Thyroid gland (tissue), 4 donors: Measurements from ENCODE around the gene NCBP1.

Experiments used
- POLR2A ChIP-seq, 2 donors: fragments of 450-650 bp; IDR thresholded peaks; one replicate each; pipeline ENCODE4 v1.6.1; 2017; ENCODE audit warnings: antibody characterized with exemption in 2 of 2, mild to moderate bottlenecking in 2 of 2, moderate library complexity in 1 of 2
- TF ChIP-seq, protein P1 (sequence below), 6 experiments: fragments of 200-600 bp in 3 of 6; fragments of 450-650 bp in 3 of 6; sonication (generic) in 3 of 6; IDR thresholded peaks; one replicate each; pipeline ENCODE4 v1.5.1; 2016 to 2019; ENCODE audit warnings: antibody characterized with exemption in 6 of 6, mild to moderate bottlenecking in 2 of 6, inconsistent platforms in 1 of 6, moderate library complexity in 1 of 6

DNA sequence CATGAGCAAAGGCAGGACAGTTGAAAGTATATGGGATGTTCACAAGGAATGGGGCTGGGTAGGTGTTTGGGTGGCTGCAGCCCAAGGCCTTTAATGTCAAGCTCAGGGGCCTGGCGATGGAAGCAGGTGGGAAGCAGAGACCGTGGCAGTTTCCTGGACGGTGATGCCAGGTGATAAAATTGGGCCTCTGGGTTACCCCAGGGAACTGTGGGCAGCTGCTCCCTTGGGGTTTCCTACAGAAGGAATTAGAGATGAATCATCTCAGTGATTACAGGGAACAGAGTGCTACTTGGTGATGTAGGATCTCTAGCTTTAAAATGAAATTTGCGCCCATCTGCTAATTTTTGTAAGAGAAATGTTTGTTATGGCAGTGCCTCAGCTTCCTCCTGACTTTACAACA lies 39.7 kb upstream of the NCBP1 start:
- TF ChIP-seq, protein P1, sequence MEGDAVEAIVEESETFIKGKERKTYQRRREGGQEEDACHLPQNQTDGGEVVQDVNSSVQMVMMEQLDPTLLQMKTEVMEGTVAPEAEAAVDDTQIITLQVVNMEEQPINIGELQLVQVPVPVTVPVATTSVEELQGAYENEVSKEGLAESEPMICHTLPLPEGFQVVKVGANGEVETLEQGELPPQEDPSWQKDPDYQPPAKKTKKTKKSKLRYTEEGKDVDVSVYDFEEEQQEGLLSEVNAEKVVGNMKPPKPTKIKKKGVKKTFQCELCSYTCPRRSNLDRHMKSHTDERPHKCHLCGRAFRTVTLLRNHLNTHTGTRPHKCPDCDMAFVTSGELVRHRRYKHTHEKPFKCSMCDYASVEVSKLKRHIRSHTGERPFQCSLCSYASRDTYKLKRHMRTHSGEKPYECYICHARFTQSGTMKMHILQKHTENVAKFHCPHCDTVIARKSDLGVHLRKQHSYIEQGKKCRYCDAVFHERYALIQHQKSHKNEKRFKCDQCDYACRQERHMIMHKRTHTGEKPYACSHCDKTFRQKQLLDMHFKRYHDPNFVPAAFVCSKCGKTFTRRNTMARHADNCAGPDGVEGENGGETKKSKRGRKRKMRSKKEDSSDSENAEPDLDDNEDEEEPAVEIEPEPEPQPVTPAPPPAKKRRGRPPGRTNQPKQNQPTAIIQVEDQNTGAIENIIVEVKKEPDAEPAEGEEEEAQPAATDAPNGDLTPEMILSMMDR (IDR thresholded peaks at IDR 0.05) = no peak
- TF ChIP-seq POLR2A (IDR thresholded peaks at IDR 0.05) = no peak
